Keratinocyte (primary cell): ENCODE data around the gene SCAF1. TPM values are rescaled to one million over a fixed set of nuclear protein-coding genes. Genes with fewer than 3 reads are reported as not detected.

Source experiments
- DNase-seq: peaks from one replicate; pipeline ENCODE4 v3.0.0-alpha.2; 2011; ENCODE audit warnings: low read depth, missing footprints, low spot score
- FAIRE-seq: peaks from 2 replicates; lab custom pipeline; 2011; peaks lifted over from hg19 to GRCh38; lab: Jason Lieb, UNC
- H2AFZ ChIP-seq: 2 replicates; pipeline ENCODE4 v1.6.0; 2012; ENCODE audit warnings: low read length, control low read depth, inconsistent platforms; ENCODE audit not compliant: control insufficient read depth
- H3K27ac ChIP-seq: 2 replicates; pipeline ENCODE4 v1.5.1; 2011; ENCODE audit warnings: low read length; ENCODE audit not compliant: control insufficient read depth, insufficient read depth
- H3K27me3 ChIP-seq: 3 replicates; pipeline ENCODE4 v1.6.0; 2011; ENCODE audit warnings: low read length; ENCODE audit not compliant: control insufficient read depth, insufficient read depth; ENCODE audit errors: extremely low read depth
- H3K36me3 ChIP-seq, 2 experiments: 2 replicates in 1 of 2; 3 replicates in 1 of 2; pipeline ENCODE4 v1.5.1; 2011; ENCODE audit warnings: low read length in 2 of 2, mild to moderate bottlenecking in 1 of 2; ENCODE audit not compliant: control insufficient read depth in 2 of 2, insufficient read depth in 2 of 2; ENCODE audit errors: extremely low read depth in 1 of 2
- H3K4me1 ChIP-seq: 3 replicates; pipeline ENCODE4 v1.5.1; 2011; ENCODE audit warnings: low read length; ENCODE audit not compliant: control insufficient read depth, insufficient read depth; ENCODE audit errors: extremely low read depth
- H3K4me2 ChIP-seq: 3 replicates; pipeline ENCODE4 v1.6.0; 2011; ENCODE audit warnings: low read depth, low read length; ENCODE audit not compliant: control insufficient read depth, insufficient read depth; ENCODE audit errors: extremely low read depth
- H3K4me3 ChIP-seq, 3 experiments: fragments of 200-600 bp in 1 of 3; sonication (generic) in 1 of 3; 2 replicates in 2 of 3; 3 replicates in 1 of 3; pipeline ENCODE4 v1.5.1; 2011 to 2016; ENCODE audit warnings: low read length in 3 of 3, mild to moderate bottlenecking in 3 of 3, control low read depth in 2 of 3, inconsistent platforms in 1 of 3, low read depth in 1 of 3, mixed read lengths in 1 of 3, mixed run types in 1 of 3, moderate library complexity in 1 of 3; ENCODE audit not compliant: control insufficient read depth in 2 of 3, insufficient read depth in 2 of 3; ENCODE audit errors: extremely low read depth in 1 of 3
- H3K79me2 ChIP-seq: 2 replicates; pipeline ENCODE4 v1.6.0; 2012; ENCODE audit warnings: low read length; ENCODE audit not compliant: control insufficient read depth, insufficient read depth
- H3K9ac ChIP-seq: 3 replicates; pipeline ENCODE4 v1.6.0; 2011; ENCODE audit warnings: low read length; ENCODE audit not compliant: control insufficient read depth, insufficient read depth; ENCODE audit errors: extremely low read depth
- H3K9me1 ChIP-seq: 3 replicates; pipeline ENCODE4 v1.6.0; 2011; ENCODE audit warnings: low read length; ENCODE audit not compliant: control insufficient read depth, insufficient read depth; ENCODE audit errors: extremely low read depth
- H3K9me3 ChIP-seq: 2 replicates; pipeline ENCODE4 v1.5.1; 2012; ENCODE audit warnings: low read depth, low read length; ENCODE audit not compliant: control insufficient read depth
- H4K20me1 ChIP-seq: 3 replicates; pipeline ENCODE4 v1.6.0; 2011; ENCODE audit warnings: low read length; ENCODE audit not compliant: control insufficient read depth, insufficient read depth; ENCODE audit errors: extremely low read depth
- CTCF ChIP-seq, 3 experiments: IDR thresholded peaks in 1 of 3; conservative IDR thresholded peaks in 1 of 3; optimal IDR thresholded peaks in 1 of 3; 2 replicates in 2 of 3; 3 replicates in 1 of 3; pipeline versions ENCODE3 to v1.5.1; 2011; ENCODE audit warnings: low read length in 3 of 3, mild to moderate bottlenecking in 3 of 3, moderate library complexity in 2 of 3, control low read depth in 1 of 3, inconsistent platforms in 1 of 3; ENCODE audit not compliant: insufficient read depth in 2 of 3; ENCODE audit errors: extremely low read depth in 1 of 3
- EZH2 ChIP-seq: IDR thresholded peaks from one replicate; pipeline ENCODE4 v1.6.1; 2012; ENCODE audit warnings: inconsistent platforms, mild to moderate bottlenecking, low read length, moderate library complexity
- dilution Hi-C: fragments of 300-500 bp; cut with MboI; formaldehyde crosslinking; loops from one replicate; pipeline ENCODE4 v1.7.0; 2020; ENCODE audit warnings: low sequenced_read_pairs; ENCODE audit not compliant: extremely low pct_ligation_motif_present
- polyA plus RNA-seq, 5 experiments: library from polyadenylated mRNA; depleted of rRNA in 3 of 5; stranded (reverse) in 3 of 5; stranded (forward) in 1 of 5; unstranded in 1 of 5; fragments of >200 nt; gene quantifications; 1 replicate in 1 of 5; 2 replicates in 3 of 5; 3 replicates in 1 of 5; pipeline versions ENCODE4 v1.2.1 to v1.2.3, GENCODE V29; 2011 to 2012; ENCODE audit warnings: missing spikeins in 2 of 5, low read depth in 1 of 5, low replicate concordance in 1 of 5

The SCAF1 gene
- polyA plus RNA-seq, 1 donor (not counting 4 experiments of a cell fraction or from before 2014, with no cell fraction given), result 3.4 TPM

DNA sequence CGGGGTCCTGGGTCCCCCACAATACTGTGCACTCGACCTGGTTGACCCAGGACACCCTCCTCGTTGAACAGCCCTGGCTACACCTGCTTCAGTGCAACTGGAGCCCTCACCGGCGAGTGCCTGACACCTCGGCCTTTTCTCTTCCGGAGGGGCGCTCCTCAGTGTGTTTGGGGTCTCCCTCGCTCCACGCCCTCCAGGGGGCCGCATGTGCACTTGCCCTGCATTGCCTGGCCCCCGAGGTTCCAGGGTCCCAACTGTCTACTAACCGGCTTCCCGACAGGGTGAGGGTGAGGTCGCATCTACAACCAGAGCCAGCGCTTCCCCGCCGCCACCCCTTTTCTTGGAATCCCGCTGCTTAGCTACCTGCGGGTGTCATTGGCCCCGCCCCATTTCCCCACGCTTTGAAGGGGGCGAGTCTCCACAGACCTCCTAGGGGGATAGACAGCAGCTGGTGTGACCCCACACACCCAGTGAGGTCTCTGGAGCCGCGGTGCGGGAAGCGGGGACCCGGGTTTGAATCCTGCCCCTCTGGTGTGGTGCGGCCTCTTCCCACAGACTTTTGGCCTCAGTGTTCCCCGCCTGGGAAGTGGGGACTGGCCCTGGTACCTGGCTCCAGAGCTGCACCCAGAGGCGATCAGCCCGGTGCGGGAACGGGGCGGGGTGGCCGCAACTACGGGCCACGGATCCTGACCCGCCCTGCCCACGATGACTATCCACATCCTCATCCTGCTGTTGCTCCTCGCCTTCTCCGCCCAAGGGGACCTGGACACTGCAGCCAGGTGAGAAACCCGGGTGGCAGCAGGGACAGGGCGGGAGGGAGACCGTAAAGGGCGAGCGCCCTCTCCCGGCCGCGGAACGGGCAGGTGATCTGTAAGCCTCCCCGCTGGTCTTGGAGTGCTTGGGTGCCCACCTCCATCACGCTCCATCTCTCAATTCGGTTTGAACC, 47.4 kb downstream of the SCAF1 start, which contains the start of gene ADM5:
Gene ADM5 (plus strand): TSS at position 462 of the 946 bp plus-strand sequence. CDS start 244 bp downstream, at position 706.
- Histone ChIP-seq H4K20me1 (peaks cover 7% of the 10 kb centered on the region), H2AFZ (peak within 1 kb of the TSS; percentile 9), H3K9me1 (no peaks in the 10 kb centered on the region), H3K9ac (peak within 1 kb of the TSS; percentile 56), H3K27ac (no peak within 1 kb of the TSS), H3K4me2 (peak within 1 kb of the TSS; percentile 93), H3K4me1 (peaks cover 21% of the 10 kb centered on the region), H3K4me3 (peak within 1 kb of the TSS; percentile 9 to 60 (median 47)), H3K79me2 (peaks cover 2% of the 10 kb centered on the region), H3K9me3 (no peaks in the 10 kb centered on the region), H3K27me3 (no peaks in the 10 kb centered on the region), H3K36me3 (peaks cover 21 to 26% of the 10 kb centered on the region in 2 experiments)
- TF ChIP-seq CTCF (optimal IDR thresholded peaks at IDR 0.05 in 1 of 3, IDR thresholded peaks at IDR 0.05 in 1 of 3, conservative IDR thresholded peaks at IDR 0.05 in 1 of 3; ENCODE audit: extremely low read depth in 1 of 3, insufficient read depth in 2 of 3, low read length in 3 of 3) (peak; percentile 58 to 89 (median 78)), EZH2 (no peak)
- FAIRE-seq (no peak), DNase-seq (no peak)
- dilution Hi-C loops, result no loop called here

- H3K9me3 ChIP-seq, result no peaks in the 10 kb centered on the region
- no peaks in the 10 kb centered on the region for H3K9me1 ChIP-seq
- H3K27me3 ChIP-seq, result no peaks in the 10 kb centered on the region
- dilution Hi-C loops, result no loop called here
- FAIRE-seq (peak; percentile 55), DNase-seq (no peak)
- peak overlapping the region; percentile 93 for H3K4me2 ChIP-seq
- TF ChIP-seq EZH2, result no peak
- TF ChIP-seq CTCF (optimal IDR thresholded peaks at IDR 0.05 in 1 of 3, IDR thresholded peaks at IDR 0.05 in 1 of 3, conservative IDR thresholded peaks at IDR 0.05 in 1 of 3; ENCODE audit: extremely low read depth in 1 of 3, insufficient read depth in 2 of 3, low read length in 3 of 3), result no peak
- peak overlapping the region; percentile 9 for H2AFZ ChIP-seq
- peaks cover 21% of the 10 kb centered on the region for H3K4me1 ChIP-seq
- H3K79me2 ChIP-seq, result peaks cover 2% of the 10 kb centered on the region
- H4K20me1 ChIP-seq, result peaks cover 7% of the 10 kb centered on the region
- peak overlapping the region; percentile 9 to 60 (median 47) for H3K4me3 ChIP-seq
- peak overlapping the region; percentile 56 for H3K9ac ChIP-seq
- no peak overlapping the region for H3K27ac ChIP-seq
- peaks cover 16 to 20% of the 10 kb centered on the region in 2 experiments for H3K36me3 ChIP-seq
Measured at GRCh38 chr19:49690079-49690655, 48.2 kb downstream of the SCAF1 start.
